ENCODE data around the gene KRT20. TPM values are rescaled to one million over a fixed set of nuclear protein-coding genes. Genes with fewer than 3 reads are reported as not detected.

Gene KRT20
- total and polyA plus RNA-seq, 2 of the 8 experiments (the other 6 are each of a cell fraction or from before 2014, with no cell fraction given) = not detected

DNA sequence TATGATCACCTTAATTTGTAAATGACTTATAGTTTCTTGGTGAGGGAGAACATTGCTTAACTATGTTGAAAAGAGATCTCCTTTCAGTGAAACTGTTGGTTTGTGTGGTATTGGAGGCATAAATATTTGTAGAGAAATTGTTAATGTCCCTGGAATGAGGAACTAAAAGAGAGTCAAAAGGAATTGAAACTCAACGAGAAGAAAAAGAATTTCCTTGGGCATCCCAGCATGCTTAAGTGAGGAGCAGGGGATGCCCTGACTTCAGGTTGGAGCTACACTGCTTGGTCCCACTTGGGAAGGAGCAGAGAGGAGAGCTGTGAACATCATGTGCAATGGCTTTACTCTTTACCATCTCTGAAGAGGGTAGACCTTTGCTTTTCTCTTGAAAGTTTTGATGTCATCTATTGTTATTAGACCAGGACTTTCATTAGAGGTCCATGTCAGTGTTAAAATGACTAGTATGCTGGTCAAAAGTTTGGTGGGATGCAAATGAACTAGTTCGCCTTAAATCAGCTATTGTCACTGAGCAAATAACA, 30.7 kb upstream of the KRT20 start (continued):
- TF ChIP-seq, protein P1, sequence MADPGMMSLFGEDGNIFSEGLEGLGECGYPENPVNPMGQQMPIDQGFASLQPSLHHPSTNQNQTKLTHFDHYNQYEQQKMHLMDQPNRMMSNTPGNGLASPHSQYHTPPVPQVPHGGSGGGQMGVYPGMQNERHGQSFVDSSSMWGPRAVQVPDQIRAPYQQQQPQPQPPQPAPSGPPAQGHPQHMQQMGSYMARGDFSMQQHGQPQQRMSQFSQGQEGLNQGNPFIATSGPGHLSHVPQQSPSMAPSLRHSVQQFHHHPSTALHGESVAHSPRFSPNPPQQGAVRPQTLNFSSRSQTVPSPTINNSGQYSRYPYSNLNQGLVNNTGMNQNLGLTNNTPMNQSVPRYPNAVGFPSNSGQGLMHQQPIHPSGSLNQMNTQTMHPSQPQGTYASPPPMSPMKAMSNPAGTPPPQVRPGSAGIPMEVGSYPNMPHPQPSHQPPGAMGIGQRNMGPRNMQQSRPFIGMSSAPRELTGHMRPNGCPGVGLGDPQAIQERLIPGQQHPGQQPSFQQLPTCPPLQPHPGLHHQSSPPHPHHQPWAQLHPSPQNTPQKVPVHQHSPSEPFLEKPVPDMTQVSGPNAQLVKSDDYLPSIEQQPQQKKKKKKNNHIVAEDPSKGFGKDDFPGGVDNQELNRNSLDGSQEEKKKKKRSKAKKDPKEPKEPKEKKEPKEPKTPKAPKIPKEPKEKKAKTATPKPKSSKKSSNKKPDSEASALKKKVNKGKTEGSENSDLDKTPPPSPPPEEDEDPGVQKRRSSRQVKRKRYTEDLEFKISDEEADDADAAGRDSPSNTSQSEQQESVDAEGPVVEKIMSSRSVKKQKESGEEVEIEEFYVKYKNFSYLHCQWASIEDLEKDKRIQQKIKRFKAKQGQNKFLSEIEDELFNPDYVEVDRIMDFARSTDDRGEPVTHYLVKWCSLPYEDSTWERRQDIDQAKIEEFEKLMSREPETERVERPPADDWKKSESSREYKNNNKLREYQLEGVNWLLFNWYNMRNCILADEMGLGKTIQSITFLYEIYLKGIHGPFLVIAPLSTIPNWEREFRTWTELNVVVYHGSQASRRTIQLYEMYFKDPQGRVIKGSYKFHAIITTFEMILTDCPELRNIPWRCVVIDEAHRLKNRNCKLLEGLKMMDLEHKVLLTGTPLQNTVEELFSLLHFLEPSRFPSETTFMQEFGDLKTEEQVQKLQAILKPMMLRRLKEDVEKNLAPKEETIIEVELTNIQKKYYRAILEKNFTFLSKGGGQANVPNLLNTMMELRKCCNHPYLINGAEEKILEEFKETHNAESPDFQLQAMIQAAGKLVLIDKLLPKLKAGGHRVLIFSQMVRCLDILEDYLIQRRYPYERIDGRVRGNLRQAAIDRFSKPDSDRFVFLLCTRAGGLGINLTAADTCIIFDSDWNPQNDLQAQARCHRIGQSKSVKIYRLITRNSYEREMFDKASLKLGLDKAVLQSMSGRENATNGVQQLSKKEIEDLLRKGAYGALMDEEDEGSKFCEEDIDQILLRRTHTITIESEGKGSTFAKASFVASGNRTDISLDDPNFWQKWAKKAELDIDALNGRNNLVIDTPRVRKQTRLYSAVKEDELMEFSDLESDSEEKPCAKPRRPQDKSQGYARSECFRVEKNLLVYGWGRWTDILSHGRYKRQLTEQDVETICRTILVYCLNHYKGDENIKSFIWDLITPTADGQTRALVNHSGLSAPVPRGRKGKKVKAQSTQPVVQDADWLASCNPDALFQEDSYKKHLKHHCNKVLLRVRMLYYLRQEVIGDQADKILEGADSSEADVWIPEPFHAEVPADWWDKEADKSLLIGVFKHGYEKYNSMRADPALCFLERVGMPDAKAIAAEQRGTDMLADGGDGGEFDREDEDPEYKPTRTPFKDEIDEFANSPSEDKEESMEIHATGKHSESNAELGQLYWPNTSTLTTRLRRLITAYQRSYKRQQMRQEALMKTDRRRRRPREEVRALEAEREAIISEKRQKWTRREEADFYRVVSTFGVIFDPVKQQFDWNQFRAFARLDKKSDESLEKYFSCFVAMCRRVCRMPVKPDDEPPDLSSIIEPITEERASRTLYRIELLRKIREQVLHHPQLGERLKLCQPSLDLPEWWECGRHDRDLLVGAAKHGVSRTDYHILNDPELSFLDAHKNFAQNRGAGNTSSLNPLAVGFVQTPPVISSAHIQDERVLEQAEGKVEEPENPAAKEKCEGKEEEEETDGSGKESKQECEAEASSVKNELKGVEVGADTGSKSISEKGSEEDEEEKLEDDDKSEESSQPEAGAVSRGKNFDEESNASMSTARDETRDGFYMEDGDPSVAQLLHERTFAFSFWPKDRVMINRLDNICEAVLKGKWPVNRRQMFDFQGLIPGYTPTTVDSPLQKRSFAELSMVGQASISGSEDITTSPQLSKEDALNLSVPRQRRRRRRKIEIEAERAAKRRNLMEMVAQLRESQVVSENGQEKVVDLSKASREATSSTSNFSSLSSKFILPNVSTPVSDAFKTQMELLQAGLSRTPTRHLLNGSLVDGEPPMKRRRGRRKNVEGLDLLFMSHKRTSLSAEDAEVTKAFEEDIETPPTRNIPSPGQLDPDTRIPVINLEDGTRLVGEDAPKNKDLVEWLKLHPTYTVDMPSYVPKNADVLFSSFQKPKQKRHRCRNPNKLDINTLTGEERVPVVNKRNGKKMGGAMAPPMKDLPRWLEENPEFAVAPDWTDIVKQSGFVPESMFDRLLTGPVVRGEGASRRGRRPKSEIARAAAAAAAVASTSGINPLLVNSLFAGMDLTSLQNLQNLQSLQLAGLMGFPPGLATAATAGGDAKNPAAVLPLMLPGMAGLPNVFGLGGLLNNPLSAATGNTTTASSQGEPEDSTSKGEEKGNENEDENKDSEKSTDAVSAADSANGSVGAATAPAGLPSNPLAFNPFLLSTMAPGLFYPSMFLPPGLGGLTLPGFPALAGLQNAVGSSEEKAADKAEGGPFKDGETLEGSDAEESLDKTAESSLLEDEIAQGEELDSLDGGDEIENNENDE (IDR thresholded peaks at IDR 0.05; ENCODE audit: insufficient replicate concordance, low read length) = no peak
- no peak for TF ChIP-seq SP1 (IDR thresholded peaks at IDR 0.05; ENCODE audit: low read depth, low read length)
